ENCODE data around the gene OR5D16.

Gene OR5D16

GRCh38 chr11:55811067-55811466 lies 27.5 kb upstream of the OR5D16 start, which contains the start of gene OR5L1:
Gene OR5L1 (plus strand): TSS chr11:55811367. CDS start chr11:55811467, 100 bp downstream.
- TF ChIP-seq FOXP2 (optimal IDR thresholded peaks at IDR 0.05; ENCODE audit: borderline replicate concordance, extremely low read depth, extremely low read length, insufficient read depth) (no peak), TAF1 (IDR thresholded peaks at IDR 0.05; ENCODE audit: borderline replicate concordance, insufficient read depth, low read length) (no peak)

- TF ChIP-seq POLR2AphosphoS5 (IDR thresholded peaks at IDR 0.05; ENCODE audit: low read depth, low read length), result no peak
- TF ChIP-seq FOXP2 (optimal IDR thresholded peaks at IDR 0.05; ENCODE audit: borderline replicate concordance, extremely low read depth, extremely low read length, insufficient read depth), result no peak
- no peak for TF ChIP-seq TAF1 (IDR thresholded peaks at IDR 0.05; ENCODE audit: borderline replicate concordance, insufficient read depth, low read length)
- TF ChIP-seq SIN3A (IDR thresholded peaks at IDR 0.05; ENCODE audit: borderline replicate concordance, insufficient read depth, low read length), result no peak
- TF ChIP-seq REST (IDR thresholded peaks at IDR 0.05; ENCODE audit: insufficient read depth in 1 of 2, low read depth in 2 of 2, low read length in 2 of 2), result no peak
Observed at GRCh38 chr11:55819330-55819729, 19.2 kb upstream of the OR5D16 start, which contains the start of gene OR5D18. Gene OR5D18 (plus strand): TSS chr11:55819630. CDS start chr11:55819630, 0 bp downstream.

GRCh38 chr11:55826919-55827318 lies 11.6 kb upstream of the OR5D16 start, which contains the start of gene OR5L2:
Gene OR5L2 (plus strand): TSS chr11:55827219. CDS start chr11:55827219, 0 bp downstream.
- no peak for TF ChIP-seq SIN3A (IDR thresholded peaks at IDR 0.05; ENCODE audit: borderline replicate concordance, insufficient read depth, low read length)
- TF ChIP-seq TAF1 (IDR thresholded peaks at IDR 0.05; ENCODE audit: borderline replicate concordance, insufficient read depth, low read length), result no peak
- TF ChIP-seq REST (IDR thresholded peaks at IDR 0.05; ENCODE audit: insufficient read depth in 1 of 2, low read depth in 2 of 2, low read length in 2 of 2), result no peak
- no peak for TF ChIP-seq FOXP2 (optimal IDR thresholded peaks at IDR 0.05; ENCODE audit: borderline replicate concordance, extremely low read depth, extremely low read length, insufficient read depth)
- TF ChIP-seq POLR2AphosphoS5 (IDR thresholded peaks at IDR 0.05; ENCODE audit: low read depth, low read length), result no peak

GRCh38 chr11:55847453-55847852 lies 8.9 kb downstream of the OR5D16 start:
- no peak for TF ChIP-seq SIN3A (IDR thresholded peaks at IDR 0.05; ENCODE audit: borderline replicate concordance, insufficient read depth, low read length)
- no peak for TF ChIP-seq REST (IDR thresholded peaks at IDR 0.05; ENCODE audit: insufficient read depth in 1 of 2, low read depth in 2 of 2, low read length in 2 of 2)
- TF ChIP-seq FOXP2 (optimal IDR thresholded peaks at IDR 0.05; ENCODE audit: borderline replicate concordance, extremely low read depth, extremely low read length, insufficient read depth), result no peak
- no peak for TF ChIP-seq POLR2AphosphoS5 (IDR thresholded peaks at IDR 0.05; ENCODE audit: low read depth, low read length)
- TF ChIP-seq TAF1 (IDR thresholded peaks at IDR 0.05; ENCODE audit: borderline replicate concordance, insufficient read depth, low read length), result no peak

- TF ChIP-seq SIN3A (IDR thresholded peaks at IDR 0.05; ENCODE audit: borderline replicate concordance, insufficient read depth, low read length) (no peak), POLR2AphosphoS5 (IDR thresholded peaks at IDR 0.05; ENCODE audit: low read depth, low read length) (no peak), REST (IDR thresholded peaks at IDR 0.05; ENCODE audit: insufficient read depth in 1 of 2, low read depth in 2 of 2, low read length in 2 of 2) (no peak), FOXP2 (optimal IDR thresholded peaks at IDR 0.05; ENCODE audit: borderline replicate concordance, extremely low read depth, extremely low read length, insufficient read depth) (no peak), TAF1 (IDR thresholded peaks at IDR 0.05; ENCODE audit: borderline replicate concordance, insufficient read depth, low read length) (no peak)
Observed at GRCh38 chr11:55849037-55849436, 10.5 kb downstream of the OR5D16 start.

All from PFSK-1 (cell line).